ENCODE measurements around the gene SLC30A1.
A peak's percentile ranks its signal among the peaks of the same experiment; 100 is the strongest.
"Not testable (repeated sequence)": the region's sequence is repeated elsewhere in the genome, so short reads cannot be mapped to it uniquely, and the experiment has no call there.

SLC30A1 gene

GRCh38 chr1:211578640-211579439 is at the start of gene SLC30A1:
Gene SLC30A1, minus strand, starts transcription at chr1:211579161. Its CDS starts 549 bp downstream, at chr1:211578612.
- peak; percentile 97 for DNase-seq

- no peak for DNase-seq
Observed at GRCh38 chr1:211628417-211628816, 49.5 kb upstream of the SLC30A1 start.

GRCh38 chr1:211627259-211627658 is 48.3 kb upstream of the SLC30A1 start:
- no peak for DNase-seq

GRCh38 chr1:211625866-211626265 is 46.9 kb upstream of the SLC30A1 start:
- DNase-seq, result not testable (repeated sequence)

- DNase-seq, result no peak
Observed at GRCh38 chr1:211625040-211625439, 46.1 kb upstream of the SLC30A1 start.

- no peak for DNase-seq
Observed at GRCh38 chr1:211623515-211623914, 44.6 kb upstream of the SLC30A1 start.

GRCh38 chr1:211621447-211622198 is 42.7 kb upstream of the SLC30A1 start:
- DNase-seq, result no peak

- no peak for DNase-seq
Observed at GRCh38 chr1:211620097-211620496, 41.1 kb upstream of the SLC30A1 start.

GRCh38 chr1:211619033-211619996 is 40.4 kb upstream of the SLC30A1 start:
- DNase-seq, result no peak

GRCh38 chr1:211616965-211617297 is 38.0 kb upstream of the SLC30A1 start:
- no peak for DNase-seq

- no peak for DNase-seq
Observed at GRCh38 chr1:211616231-211616964, 37.4 kb upstream of the SLC30A1 start.

GRCh38 chr1:211614615-211615014 is 35.7 kb upstream of the SLC30A1 start:
- DNase-seq, result no peak

- no peak for DNase-seq
Observed at GRCh38 chr1:211613951-211614350, 35.0 kb upstream of the SLC30A1 start.

- no peak for DNase-seq
Observed at GRCh38 chr1:211613108-211613947, 34.4 kb upstream of the SLC30A1 start.

- no peak for DNase-seq
Observed at GRCh38 chr1:211612786-211613107, 33.8 kb upstream of the SLC30A1 start.

GRCh38 chr1:211611818-211612217 is 32.9 kb upstream of the SLC30A1 start:
- no peak for DNase-seq

GRCh38 chr1:211610779-211611556 is 32.0 kb upstream of the SLC30A1 start:
- DNase-seq, result no peak

- no peak for DNase-seq
Observed at GRCh38 chr1:211609120-211610024, 30.4 kb upstream of the SLC30A1 start.

GRCh38 chr1:211607754-211608473 is 29.0 kb upstream of the SLC30A1 start:
- DNase-seq, result no peak

All from DMS153 (cell line).